PC-9 (cell line): Measurements from ENCODE around the gene GALNT9.

Source experiments
- CTCF ChIP-seq: fragments of 200-600 bp; sonication (generic); conservative IDR thresholded peaks from 2 replicates; pipeline ENCODE4 v1.6.1; 2017; ENCODE audit warnings: mixed run types, antibody characterized with exemption, mild to moderate bottlenecking, moderate library complexity
- EZH2 ChIP-seq: fragments of 200-600 bp; sonication (generic); IDR thresholded peaks from 2 replicates; pipeline ENCODE4 v1.8.0; 2017; ENCODE audit warnings: antibody characterized with exemption, low read depth

DNA sequence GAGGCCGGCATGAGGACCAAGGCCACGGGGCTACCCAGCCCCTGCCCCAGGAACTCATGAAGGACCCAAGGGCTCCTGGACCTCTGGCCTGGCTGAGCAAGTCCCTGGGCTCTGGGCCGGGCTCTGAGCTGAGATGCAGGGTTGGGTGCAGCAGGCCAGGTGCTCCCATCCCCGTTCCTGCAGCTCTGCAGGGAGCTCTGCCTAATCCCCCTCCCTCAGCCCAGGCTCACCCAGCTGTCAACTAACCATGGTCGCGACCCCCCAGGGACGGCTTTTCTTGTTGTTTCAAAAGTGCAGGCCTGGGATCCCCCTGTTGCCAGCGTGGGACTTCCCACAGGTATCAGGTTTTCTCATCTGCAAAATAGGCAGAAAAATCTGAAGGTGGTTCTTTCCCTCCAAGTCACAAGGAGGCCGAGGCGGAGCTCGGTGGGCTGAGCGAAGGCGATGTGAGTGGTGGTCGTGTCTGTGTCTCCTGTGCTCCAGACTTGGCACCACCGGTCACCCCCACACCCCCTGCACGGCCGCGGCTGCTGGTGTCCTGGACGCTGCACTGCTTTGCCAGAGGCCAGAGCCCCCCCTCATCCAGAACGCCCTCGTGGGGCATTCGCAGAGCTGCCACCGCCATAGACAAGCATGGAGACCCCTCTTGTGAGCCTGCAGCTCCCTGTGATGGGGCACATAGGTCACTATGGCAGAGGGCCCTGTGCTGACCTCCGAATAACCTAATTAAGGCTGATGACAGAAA, 22.5 kb upstream of the GALNT9 start:
- TF ChIP-seq CTCF = no peak
- TF ChIP-seq EZH2 = no peak
